Inferior parietal cortex (tissue), 1 donor: ENCODE data around the gene TNFSF4.
"Not testable (repeated sequence)": the region's sequence is repeated elsewhere in the genome, so short reads cannot be mapped to it uniquely, and the experiment has no call there.

Source experiments
- DNase-seq: peaks from one replicate; pipeline ENCODE4 v3.0.0-alpha.2; 2016; ENCODE audit errors: extremely low spot score

Gene TNFSF4

GRCh38 chr1:173206816-173207568, at the start of gene TNFSF4:
Gene TNFSF4, minus strand, starts transcription at chr1:173207331. Its CDS starts 155 bp downstream, at chr1:173207176.
- DNase-seq, result no peak

- DNase-seq, result peak; percentile 24
Observed at GRCh38 chr1:173255214-173255813, 48.2 kb upstream of the TNFSF4 start.

GRCh38 chr1:173253046-173253445, 45.9 kb upstream of the TNFSF4 start:
- no peak for DNase-seq

- DNase-seq, result no peak
Observed at GRCh38 chr1:173249349-173249748, 42.2 kb upstream of the TNFSF4 start.

- DNase-seq, result no peak
Observed at GRCh38 chr1:173248247-173248940, 41.3 kb upstream of the TNFSF4 start.

- DNase-seq, result no peak
Observed at GRCh38 chr1:173245892-173246291, 38.8 kb upstream of the TNFSF4 start.

- DNase-seq, result no peak
Observed at GRCh38 chr1:173243300-173243699, 36.2 kb upstream of the TNFSF4 start.

- DNase-seq, result no peak
Observed at GRCh38 chr1:173241528-173242347, 34.6 kb upstream of the TNFSF4 start.

GRCh38 chr1:173240609-173241008, 33.5 kb upstream of the TNFSF4 start:
- DNase-seq, result no peak

GRCh38 chr1:173239058-173239457, 31.9 kb upstream of the TNFSF4 start:
- DNase-seq, result no peak

- no peak for DNase-seq
Observed at GRCh38 chr1:173234899-173235298, 27.8 kb upstream of the TNFSF4 start.

- not testable (repeated sequence) for DNase-seq
Observed at GRCh38 chr1:173234434-173234833, 27.3 kb upstream of the TNFSF4 start.

GRCh38 chr1:173229031-173229430, 21.9 kb upstream of the TNFSF4 start:
- DNase-seq, result not testable (repeated sequence)

GRCh38 chr1:173224949-173225348, 17.8 kb upstream of the TNFSF4 start:
- DNase-seq, result no peak

GRCh38 chr1:173224280-173224892, 17.3 kb upstream of the TNFSF4 start:
- DNase-seq, result no peak

GRCh38 chr1:173223031-173223380, 15.9 kb upstream of the TNFSF4 start:
- no peak for DNase-seq

- no peak for DNase-seq
Observed at GRCh38 chr1:173222149-173223030, 15.3 kb upstream of the TNFSF4 start.

GRCh38 chr1:173220157-173220556, 13.0 kb upstream of the TNFSF4 start:
- DNase-seq, result no peak

- no peak for DNase-seq
Observed at GRCh38 chr1:173213665-173214064, 6.5 kb upstream of the TNFSF4 start.

GRCh38 chr1:173212952-173213491, 5.9 kb upstream of the TNFSF4 start:
- DNase-seq, result no peak
